Body of pancreas (tissue), 4 donors: ENCODE data around the gene SKI.

ENCODE experiments used
- POLR2A ChIP-seq, 3 donors: fragments of 450-650 bp; IDR thresholded peaks; one replicate each; pipeline ENCODE4 v1.6.1; 2016; ENCODE audit warnings: antibody characterized with exemption in 3 of 3, mild to moderate bottlenecking in 2 of 3
- TF ChIP-seq, protein P1 (sequence below), 7 experiments: fragments of 450-650 bp in 4 of 7; fragments of 200-600 bp in 3 of 7; sonication (generic) in 3 of 7; IDR thresholded peaks; one replicate each; pipeline ENCODE4 v1.5.1; 2016 to 2019; ENCODE audit warnings: antibody characterized with exemption in 7 of 7

DNA sequence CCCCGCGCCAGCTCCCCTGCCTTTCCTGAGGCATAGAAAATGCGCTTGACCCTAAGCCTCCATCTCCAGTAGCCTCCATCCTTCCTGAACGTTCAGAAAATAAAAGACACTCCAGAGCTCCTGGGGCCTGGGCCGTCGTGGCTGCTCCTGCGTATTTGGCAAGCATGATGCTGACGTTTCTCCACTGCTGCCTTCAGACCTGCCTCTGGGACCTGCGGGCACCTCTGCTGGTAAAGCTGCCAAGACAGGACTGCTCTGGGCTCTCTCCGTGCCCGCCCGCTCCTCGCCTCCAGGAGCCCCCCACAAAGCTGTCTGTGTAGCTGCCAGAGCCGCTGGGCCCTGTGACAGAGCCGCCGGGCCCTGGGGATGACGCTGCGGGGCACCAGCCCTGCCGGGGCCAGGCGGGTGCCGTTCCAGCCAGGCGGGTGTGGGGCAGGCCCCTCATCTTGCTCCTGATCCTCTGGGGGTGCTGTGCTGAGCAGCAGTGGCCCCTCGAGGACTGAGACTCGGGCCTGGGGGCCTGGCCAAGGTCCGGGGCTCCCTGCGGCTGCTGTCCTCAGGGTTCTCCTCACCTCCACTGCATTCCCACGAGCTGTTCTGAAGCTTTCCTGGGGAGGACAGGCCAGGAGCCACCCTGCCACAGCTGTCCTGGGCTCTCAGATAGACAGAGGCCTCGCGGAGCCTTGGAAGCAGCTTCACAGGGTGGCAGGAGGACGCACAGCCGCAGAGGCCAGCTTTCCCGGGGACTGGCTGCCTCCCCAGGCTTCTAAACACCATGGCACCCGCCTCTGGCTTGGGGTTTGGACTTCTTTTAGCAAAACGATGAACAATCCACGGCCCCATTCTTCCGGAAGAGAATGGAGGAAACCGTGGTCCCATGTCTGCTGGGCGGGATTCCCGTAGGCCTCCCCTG, 115.2 kb downstream of the SKI start:
- TF ChIP-seq POLR2A (IDR thresholded peaks at IDR 0.05): no peak
- TF ChIP-seq, protein P1, sequence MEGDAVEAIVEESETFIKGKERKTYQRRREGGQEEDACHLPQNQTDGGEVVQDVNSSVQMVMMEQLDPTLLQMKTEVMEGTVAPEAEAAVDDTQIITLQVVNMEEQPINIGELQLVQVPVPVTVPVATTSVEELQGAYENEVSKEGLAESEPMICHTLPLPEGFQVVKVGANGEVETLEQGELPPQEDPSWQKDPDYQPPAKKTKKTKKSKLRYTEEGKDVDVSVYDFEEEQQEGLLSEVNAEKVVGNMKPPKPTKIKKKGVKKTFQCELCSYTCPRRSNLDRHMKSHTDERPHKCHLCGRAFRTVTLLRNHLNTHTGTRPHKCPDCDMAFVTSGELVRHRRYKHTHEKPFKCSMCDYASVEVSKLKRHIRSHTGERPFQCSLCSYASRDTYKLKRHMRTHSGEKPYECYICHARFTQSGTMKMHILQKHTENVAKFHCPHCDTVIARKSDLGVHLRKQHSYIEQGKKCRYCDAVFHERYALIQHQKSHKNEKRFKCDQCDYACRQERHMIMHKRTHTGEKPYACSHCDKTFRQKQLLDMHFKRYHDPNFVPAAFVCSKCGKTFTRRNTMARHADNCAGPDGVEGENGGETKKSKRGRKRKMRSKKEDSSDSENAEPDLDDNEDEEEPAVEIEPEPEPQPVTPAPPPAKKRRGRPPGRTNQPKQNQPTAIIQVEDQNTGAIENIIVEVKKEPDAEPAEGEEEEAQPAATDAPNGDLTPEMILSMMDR (IDR thresholded peaks at IDR 0.05): no peak
